ENCODE results near the gene DLG2.
"Not testable (repeated sequence)": the region's sequence is repeated elsewhere in the genome, so short reads cannot be mapped to it uniquely, and the experiment has no call there.

The DLG2 gene

GRCh38 chr11:85095239-85095638 lies 531.9 kb downstream of the DLG2 start:
- DNase-seq = no peak

- no peak for DNase-seq
Observed at GRCh38 chr11:85094795-85095194, 532.3 kb downstream of the DLG2 start.

GRCh38 chr11:85089654-85090053 lies 537.5 kb downstream of the DLG2 start:
- no peak for DNase-seq

GRCh38 chr11:85088286-85088685 lies 538.9 kb downstream of the DLG2 start:
- no peak for DNase-seq

DNA sequence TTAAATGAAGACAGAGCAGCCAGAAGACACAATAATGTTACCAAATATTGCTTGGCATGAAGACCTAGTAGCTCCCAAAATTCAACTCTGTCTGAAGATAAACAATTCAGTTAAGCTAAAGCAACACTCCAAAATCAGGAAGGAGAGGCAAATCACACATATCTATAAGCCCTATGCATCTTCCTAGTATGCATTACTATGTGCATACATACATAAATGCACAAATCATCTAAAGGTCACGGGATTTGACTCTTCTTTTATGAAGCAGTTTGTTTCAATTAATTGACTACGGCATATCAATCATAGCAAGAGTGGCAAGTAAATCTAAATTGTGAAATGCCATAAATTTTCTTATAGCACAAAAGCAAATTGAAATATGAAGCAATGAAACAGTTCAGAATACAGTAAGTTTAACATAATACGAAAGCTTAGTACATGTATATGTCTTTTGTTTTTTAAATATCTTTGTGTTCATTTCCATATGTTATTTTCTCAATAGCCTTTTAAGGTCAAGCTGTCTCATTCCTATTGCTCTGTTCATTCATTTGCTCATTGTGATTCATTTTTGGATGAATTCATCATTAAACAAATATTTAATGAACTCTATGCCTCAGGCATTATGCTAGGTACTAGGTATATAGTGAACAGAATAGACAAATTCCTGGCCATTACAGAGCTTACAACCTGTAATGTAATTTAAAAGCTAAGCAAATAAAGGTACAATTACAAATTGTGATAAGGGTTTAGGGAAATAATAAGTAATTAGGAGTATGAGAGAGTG lies 540.5 kb downstream of the DLG2 start:
- DNase-seq = no peak

- no peak for DNase-seq
Observed at GRCh38 chr11:85076535-85077330, 550.4 kb downstream of the DLG2 start.

GRCh38 chr11:85062659-85063058 lies 564.5 kb downstream of the DLG2 start:
- DNase-seq = no peak

GRCh38 chr11:85052636-85053035 lies 574.5 kb downstream of the DLG2 start:
- DNase-seq = no peak

GRCh38 chr11:85048801-85049200 lies 578.3 kb downstream of the DLG2 start:
- no peak for DNase-seq

- no peak for DNase-seq
Observed at GRCh38 chr11:85045716-85046115, 581.4 kb downstream of the DLG2 start.

GRCh38 chr11:85044911-85045310 lies 582.2 kb downstream of the DLG2 start:
- no peak for DNase-seq

- DNase-seq = no peak
Observed at GRCh38 chr11:85042361-85042760, 584.8 kb downstream of the DLG2 start.

DNA sequence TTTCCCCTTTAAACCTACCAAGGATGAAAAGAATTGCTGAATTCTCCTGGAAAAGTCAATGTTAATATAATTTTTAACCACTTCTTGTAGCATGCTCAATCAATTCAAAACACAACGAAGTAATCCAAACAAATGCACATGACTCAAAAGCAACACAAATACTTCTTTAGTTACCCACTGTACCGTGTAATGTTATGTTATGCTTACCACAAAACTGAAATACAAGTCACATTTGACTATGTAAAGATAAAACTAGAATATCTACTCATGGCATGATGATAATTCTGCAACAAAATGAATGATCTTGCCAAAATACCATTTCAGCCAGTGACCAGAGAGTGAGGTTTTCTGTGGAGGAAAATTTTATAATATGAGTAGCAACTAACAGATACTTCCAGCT lies 587.0 kb downstream of the DLG2 start:
- DNase-seq = no peak

- no peak for DNase-seq
Observed at GRCh38 chr11:85029964-85030363, 597.2 kb downstream of the DLG2 start.

GRCh38 chr11:85028329-85029101 lies 598.6 kb downstream of the DLG2 start:
- DNase-seq = no peak

DNA sequence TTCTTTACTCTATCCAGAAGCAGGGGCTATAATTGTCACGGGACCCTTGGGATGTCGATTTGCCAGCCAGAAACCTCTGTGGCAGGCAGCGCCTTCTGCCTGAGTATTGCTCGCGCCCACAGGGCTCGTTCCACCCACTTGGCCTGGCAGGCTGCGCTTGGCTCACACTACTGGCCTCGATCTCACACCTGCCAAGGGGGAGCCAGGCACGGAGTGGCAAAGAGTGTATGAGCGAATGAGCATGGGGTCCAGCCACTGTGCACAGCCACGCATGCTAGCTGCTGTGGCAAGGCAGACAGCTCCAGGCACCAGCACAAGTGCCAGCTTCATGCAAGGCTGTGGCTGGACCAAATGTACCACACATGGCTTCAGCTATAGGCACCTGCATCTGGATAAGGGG lies 599.8 kb downstream of the DLG2 start:
- DNase-seq = no peak

DNA sequence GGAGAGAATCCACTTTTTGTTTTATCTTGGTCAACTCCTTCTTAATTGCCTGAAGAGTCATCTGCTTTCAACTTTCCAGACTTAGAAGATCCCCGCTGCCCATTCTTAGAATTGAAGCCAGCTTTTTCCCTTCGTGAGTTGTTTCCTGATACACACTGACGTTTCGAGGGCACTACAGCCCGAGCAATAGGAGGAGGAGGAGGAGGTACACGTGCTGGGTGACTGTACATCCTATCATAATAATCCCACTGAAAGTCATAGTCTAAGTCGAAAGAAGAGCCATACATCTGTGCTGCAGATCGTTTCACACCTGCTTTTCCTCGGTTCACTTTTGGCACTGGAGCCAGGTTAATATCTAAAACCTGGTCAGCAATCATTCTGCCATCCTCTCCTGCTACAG lies 606.1 kb downstream of the DLG2 start:
- no peak for DNase-seq

DNA sequence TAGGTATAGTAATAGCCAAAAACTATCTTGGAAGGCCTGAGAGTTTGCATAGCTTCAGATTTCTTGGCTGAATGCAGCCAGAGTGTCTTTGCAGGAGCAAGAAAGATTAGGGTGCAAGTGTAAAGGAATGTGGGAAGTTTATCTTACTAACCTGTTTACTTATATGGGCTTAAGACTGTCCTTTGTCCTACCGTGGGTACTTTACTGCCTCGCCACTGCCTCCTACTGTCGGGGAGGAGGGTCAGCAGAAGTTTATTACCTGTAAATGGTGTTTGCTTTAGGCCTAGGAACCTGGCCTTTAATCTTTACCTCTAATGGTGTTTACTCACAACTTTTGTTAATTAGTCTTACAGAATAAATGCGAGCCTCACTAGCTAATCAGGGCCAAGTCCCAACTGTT lies 633.8 kb downstream of the DLG2 start:
- no peak for DNase-seq

DNA sequence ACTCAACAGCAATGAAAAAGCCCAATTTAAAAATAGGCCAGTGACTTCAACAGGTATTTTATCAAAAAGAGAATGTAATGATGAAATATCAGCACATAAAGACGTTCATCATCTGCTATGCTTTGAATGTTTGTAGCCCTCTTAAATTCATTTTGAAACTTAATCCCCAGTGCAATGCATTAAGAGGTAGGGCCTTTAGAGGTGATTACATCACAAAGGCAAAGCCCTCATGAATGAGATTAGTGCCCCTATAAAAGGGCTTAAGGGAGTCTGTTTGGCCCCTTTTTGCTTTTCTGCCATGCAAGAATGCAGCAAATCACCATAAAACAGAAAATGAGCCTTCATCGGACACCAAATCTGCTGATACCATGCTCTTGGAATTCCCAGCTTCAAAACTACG lies 637.0 kb downstream of the DLG2 start:
- DNase-seq = no peak

- not testable (repeated sequence) for DNase-seq
Observed at GRCh38 chr11:84987686-84988187, 639.4 kb downstream of the DLG2 start.

- no peak for DNase-seq
Observed at GRCh38 chr11:84981301-84981700, 645.8 kb downstream of the DLG2 start.

- no peak for DNase-seq
Observed at GRCh38 chr11:84969103-84969502, 658.0 kb downstream of the DLG2 start.

GRCh38 chr11:84965484-84965883 lies 661.7 kb downstream of the DLG2 start:
- no peak for DNase-seq

All from cerebellar nuclear complex (tissue), 1 donor.